GM18520 (cell line): ENCODE results near the gene LDLRAP1.
"Not testable (repeated sequence)": the region's sequence is repeated elsewhere in the genome, so short reads cannot be mapped to it uniquely, and the experiment has no call there.

Experiments
- ATAC-seq: cut with Tn5 transposase; IDR thresholded peaks from one replicate; pipeline ENCODE4 v1.9.1; 2021; ENCODE audit not compliant: unreplicated experiment

LDLRAP1 gene

GRCh38 chr1:25600971-25601699, 57.7 kb downstream of the LDLRAP1 start:
- not testable (repeated sequence) for ATAC-seq

GRCh38 chr1:25603779-25604538, 60.6 kb downstream of the LDLRAP1 start:
- not testable (repeated sequence) for ATAC-seq

GRCh38 chr1:25607123-25607522, 63.7 kb downstream of the LDLRAP1 start:
- no peak for ATAC-seq

GRCh38 chr1:25608488-25609178, 65.2 kb downstream of the LDLRAP1 start:
- ATAC-seq, result peak; percentile 60

- ATAC-seq, result no peak
Measured at GRCh38 chr1:25609921-25610320, 66.5 kb downstream of the LDLRAP1 start.

- no peak for ATAC-seq
Measured at GRCh38 chr1:25610822-25611630, 67.6 kb downstream of the LDLRAP1 start.

- no peak for ATAC-seq
Measured at GRCh38 chr1:25611843-25612242, 68.4 kb downstream of the LDLRAP1 start.

- no peak for ATAC-seq
Measured at GRCh38 chr1:25612421-25612820, 69.0 kb downstream of the LDLRAP1 start.

GRCh38 chr1:25613091-25613490, 69.7 kb downstream of the LDLRAP1 start:
- no peak for ATAC-seq

GRCh38 chr1:25614501-25615171, 71.2 kb downstream of the LDLRAP1 start:
- no peak for ATAC-seq

GRCh38 chr1:25615172-25615541, 71.8 kb downstream of the LDLRAP1 start:
- no peak for ATAC-seq

GRCh38 chr1:25615563-25616094, 72.2 kb downstream of the LDLRAP1 start:
- ATAC-seq, result no peak

- ATAC-seq, result peak; percentile 50
Measured at GRCh38 chr1:25616095-25616986, 72.9 kb downstream of the LDLRAP1 start, which contains the start of gene MAN1C1. Gene MAN1C1 (plus strand): TSS chr1:25616791. CDS start chr1:25617798, 1,007 bp downstream.

GRCh38 chr1:25616987-25617624, 73.7 kb downstream of the LDLRAP1 start:
- ATAC-seq, result no peak

- no peak for ATAC-seq
Measured at GRCh38 chr1:25617625-25618432, 74.4 kb downstream of the LDLRAP1 start.

GRCh38 chr1:25618433-25618808, 75.0 kb downstream of the LDLRAP1 start:
- ATAC-seq, result no peak
